NCI-H2029 (cell line): ENCODE results near the gene LRRC4B.
"Not testable (repeated sequence)": the region's sequence is repeated elsewhere in the genome, so short reads cannot be mapped to it uniquely, and the experiment has no call there.

Experiments
- DNase-seq: peaks from one replicate; lab custom pipeline; 2025; lab: John Stamatoyannopoulos, UW

LRRC4B gene

GRCh38 chr19:50553134-50553703, 15.0 kb downstream of the LRRC4B start:
- DNase-seq = no peak

- DNase-seq = no peak
Measured at GRCh38 chr19:50552540-50552939, 15.7 kb downstream of the LRRC4B start.

GRCh38 chr19:50551715-50552187, 16.5 kb downstream of the LRRC4B start:
- DNase-seq = no peak

- DNase-seq = no peak
Measured at GRCh38 chr19:50551034-50551714, 17.1 kb downstream of the LRRC4B start.

- no peak for DNase-seq
Measured at GRCh38 chr19:50550594-50550966, 17.7 kb downstream of the LRRC4B start.

GRCh38 chr19:50549927-50550593, 18.2 kb downstream of the LRRC4B start:
- no peak for DNase-seq

GRCh38 chr19:50549059-50549926, 18.9 kb downstream of the LRRC4B start:
- no peak for DNase-seq

- DNase-seq = no peak
Measured at GRCh38 chr19:50548191-50549058, 19.8 kb downstream of the LRRC4B start.

GRCh38 chr19:50547385-50548190, 20.6 kb downstream of the LRRC4B start:
- DNase-seq = no peak

GRCh38 chr19:50546527-50547221, 21.6 kb downstream of the LRRC4B start:
- DNase-seq = no peak

GRCh38 chr19:50542943-50543342, 25.3 kb downstream of the LRRC4B start:
- DNase-seq = no peak

GRCh38 chr19:50537769-50538230, 30.4 kb downstream of the LRRC4B start:
- peak; percentile 46 for DNase-seq

GRCh38 chr19:50537306-50537685, 30.9 kb downstream of the LRRC4B start:
- DNase-seq = no peak

- no peak for DNase-seq
Measured at GRCh38 chr19:50536662-50537305, 31.5 kb downstream of the LRRC4B start.

- no peak for DNase-seq
Measured at GRCh38 chr19:50535672-50536187, 32.5 kb downstream of the LRRC4B start.

- no peak for DNase-seq
Measured at GRCh38 chr19:50534478-50534877, 33.8 kb downstream of the LRRC4B start.

GRCh38 chr19:50532952-50533351, 35.3 kb downstream of the LRRC4B start:
- DNase-seq = no peak

- DNase-seq = no peak
Measured at GRCh38 chr19:50531171-50531612, 37.0 kb downstream of the LRRC4B start.

- DNase-seq = not testable (repeated sequence)
Measured at GRCh38 chr19:50528052-50528451, 40.2 kb downstream of the LRRC4B start.
